Measurements from ENCODE around the gene HOXA7. TPM values are rescaled to one million over a fixed set of nuclear protein-coding genes. Genes with fewer than 3 reads are reported as not detected.

The HOXA7 gene
- total RNA-seq, 1 experiment from 2014 or later, result not detected

DNA sequence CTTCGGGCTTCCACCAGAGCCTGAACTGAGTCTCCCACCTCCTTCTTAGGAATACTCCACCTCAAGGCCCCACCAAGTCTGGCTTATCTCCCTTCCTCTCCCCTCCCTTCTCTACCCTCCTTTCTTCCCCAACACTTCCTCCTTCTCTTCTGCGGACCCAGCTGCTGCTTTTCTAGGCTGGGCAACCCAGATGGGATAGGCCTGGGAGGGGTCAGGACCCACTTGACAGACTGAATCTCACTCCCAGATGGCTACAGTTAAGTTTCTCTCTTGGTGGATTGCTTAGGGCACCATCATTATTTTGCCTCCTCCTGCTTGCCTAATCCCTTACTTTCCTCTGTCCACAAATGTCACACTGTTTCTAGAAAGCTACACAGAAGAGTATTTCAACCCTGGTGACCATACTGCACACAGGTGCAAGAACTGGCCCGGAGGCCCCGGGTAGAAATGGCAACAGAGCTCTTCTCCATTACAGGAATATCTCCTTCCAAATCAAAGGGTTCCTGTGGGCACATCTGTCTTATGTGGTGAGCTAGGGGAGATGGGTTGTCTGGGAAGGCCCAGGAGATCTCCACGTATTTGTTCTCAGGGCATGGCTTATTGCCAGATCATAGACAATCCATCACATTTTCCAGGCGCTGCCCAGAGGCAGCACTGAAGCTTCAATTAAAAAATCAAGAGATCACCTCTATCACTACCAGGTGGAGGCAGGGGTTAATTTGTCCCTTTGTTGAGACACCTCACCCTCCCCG, 33.7 kb upstream of the HOXA7 start:
- Histone ChIP-seq H3K9me2 (ENCODE audit: insufficient read depth) (no peaks in the 10 kb centered on the region), H4K20me1 (ENCODE audit: insufficient read depth) (no peaks in the 10 kb centered on the region), H3K27me3 (ENCODE audit: insufficient read depth, low read depth) (no peaks in the 10 kb centered on the region), H3F3A (ENCODE audit: insufficient read depth, low read depth) (peaks cover 24% of the 10 kb centered on the region), H3K4me2 (no peak overlapping the region), H3K4me1 (replicated peaks; ENCODE audit: insufficient read depth) (no peaks in the 10 kb centered on the region), H3K27ac (no peak overlapping the region), H2AFZ (no peak overlapping the region), H3K79me2 (ENCODE audit: low read depth) (no peaks in the 10 kb centered on the region), H3K9me3 (ENCODE audit: insufficient read depth, low read depth) (no peaks in the 10 kb centered on the region), H3K36me3 (ENCODE audit: low read depth) (no peaks in the 10 kb centered on the region), H3K4me3 (no peak overlapping the region)
- ChIA-PET CTCF (no interaction called here), POLR2A (ENCODE audit: unreplicated experiment) (interaction anchor here (0.5 kb wide), 1 partner anchor 585 kb away, joined by 3 read pairs; no protein-coding TSS in a partner anchor)
- no peak for DNase-seq
- TF ChIP-seq EZH2 (IDR thresholded peaks at IDR 0.05; ENCODE audit: low read depth), result no peak
- intact Hi-C loops (cut with micrococcal nuclease; ENCODE audit: unreplicated experiment), result loop anchor here (10.0 kb wide), 2 partner anchors 555 to 1665 kb away; partner anchors contain the start of gene TAX1BP1
- no TSS peak for BruUV-seq (replicated peaks)

GRCh38 chr7:27189295-27189996, 33.0 kb upstream of the HOXA7 start:
- Histone ChIP-seq H3K4me2 (no peak overlapping the region), H3K79me2 (ENCODE audit: low read depth) (no peaks in the 10 kb centered on the region), H2AFZ (no peak overlapping the region), H3K9me3 (ENCODE audit: insufficient read depth, low read depth) (no peaks in the 10 kb centered on the region), H3K4me3 (no peak overlapping the region), H3F3A (ENCODE audit: insufficient read depth, low read depth) (peaks cover 26% of the 10 kb centered on the region), H3K36me3 (ENCODE audit: low read depth) (no peaks in the 10 kb centered on the region), H3K27ac (no peak overlapping the region), H3K27me3 (ENCODE audit: insufficient read depth, low read depth) (no peaks in the 10 kb centered on the region), H4K20me1 (ENCODE audit: insufficient read depth) (no peaks in the 10 kb centered on the region), H3K4me1 (replicated peaks; ENCODE audit: insufficient read depth) (peaks cover 5% of the 10 kb centered on the region; the same call in 1 of the 2 replicates), H3K9me2 (ENCODE audit: insufficient read depth) (no peaks in the 10 kb centered on the region)
- ChIA-PET CTCF (no interaction called here), POLR2A (ENCODE audit: unreplicated experiment) (no interaction called here)
- TF ChIP-seq EZH2 (IDR thresholded peaks at IDR 0.05; ENCODE audit: low read depth), result no peak
- TF ChIP-seq CTCF (conservative IDR thresholded peaks at IDR 0.05), result no peak
- no TSS peak for BruUV-seq (replicated peaks)
- intact Hi-C loops (cut with micrococcal nuclease; ENCODE audit: unreplicated experiment), result no loop called here
- DNase-seq, result no peak

- Histone ChIP-seq H3K4me3 (no peak overlapping the region), H3K4me1 (replicated peaks; ENCODE audit: insufficient read depth) (peaks cover 6% of the 10 kb centered on the region), H3F3A (ENCODE audit: insufficient read depth, low read depth) (peaks cover 26% of the 10 kb centered on the region), H3K36me3 (ENCODE audit: low read depth) (no peaks in the 10 kb centered on the region), H3K9me2 (ENCODE audit: insufficient read depth) (no peaks in the 10 kb centered on the region), H3K9me3 (ENCODE audit: insufficient read depth, low read depth) (no peaks in the 10 kb centered on the region), H4K20me1 (ENCODE audit: insufficient read depth) (no peaks in the 10 kb centered on the region), H3K27me3 (ENCODE audit: insufficient read depth, low read depth) (no peaks in the 10 kb centered on the region), H2AFZ (no peak overlapping the region), H3K79me2 (ENCODE audit: low read depth) (no peaks in the 10 kb centered on the region), H3K27ac (no peak overlapping the region), H3K4me2 (no peak overlapping the region)
- CTCF ChIA-PET, result no interaction called here
- intact Hi-C loops (cut with micrococcal nuclease; ENCODE audit: unreplicated experiment), result no loop called here
- no peak for DNase-seq
- BruUV-seq (replicated peaks), result no TSS peak
- POLR2A ChIA-PET (ENCODE audit: unreplicated experiment), result no interaction called here
- TF ChIP-seq EZH2 (IDR thresholded peaks at IDR 0.05; ENCODE audit: low read depth), result no peak
Measured at GRCh38 chr7:27188386-27189294, 32.2 kb upstream of the HOXA7 start.
